ENCODE data around the gene SLC8A1. TPM values are rescaled to one million over a fixed set of nuclear protein-coding genes. Genes with fewer than 3 reads are reported as not detected.
A peak's percentile ranks its signal among the peaks of the same experiment; 100 is the strongest.

SLC8A1 gene
- total RNA-seq, 1 donor: 82.9 TPM

- H2AFZ ChIP-seq (ENCODE audit: low read length): no peak overlapping the region
- TF ChIP-seq CTCF (IDR thresholded peaks at IDR 0.05; ENCODE audit: extremely low read depth, low read depth, low read length): no peak
- H3K27me3 ChIP-seq (ENCODE audit: insufficient read depth, low read length): no peaks in the 10 kb centered on the region
- peak overlapping the region; percentile 65 for H3K27ac ChIP-seq (ENCODE audit: low read depth, low read length)
- no peak for DNase-seq (ENCODE audit: insufficient read length, low spot score, missing footprints)
- H3K9me3 ChIP-seq (ENCODE audit: low read depth, low read length): no peaks in the 10 kb centered on the region
- no peaks in the 10 kb centered on the region for H3K79me2 ChIP-seq (ENCODE audit: insufficient read depth, low read length)
- peaks cover 21% of the 10 kb centered on the region for H3K4me1 ChIP-seq (ENCODE audit: insufficient read depth, low read length)
- no peaks in the 10 kb centered on the region for H3K36me3 ChIP-seq (ENCODE audit: insufficient read depth, low read length)
- H3K4me3 ChIP-seq (ENCODE audit: insufficient read depth, low read length): no peak overlapping the region
- no peaks in the 10 kb centered on the region for H4K20me1 ChIP-seq (ENCODE audit: insufficient read depth, low read length)
- H3K4me2 ChIP-seq (ENCODE audit: insufficient read depth, low read length): peak overlapping the region; percentile 16
Observed at GRCh38 chr2:40213619-40214018, 238.3 kb downstream of the SLC8A1 start.

- Histone ChIP-seq H3K4me2 (ENCODE audit: insufficient read depth, low read length) (peak overlapping the region; percentile 16), H3K36me3 (ENCODE audit: insufficient read depth, low read length) (no peaks in the 10 kb centered on the region), H3K9me3 (ENCODE audit: low read depth, low read length) (no peaks in the 10 kb centered on the region), H2AFZ (ENCODE audit: low read length) (no peak overlapping the region), H3K4me3 (ENCODE audit: insufficient read depth, low read length) (no peak overlapping the region), H3K79me2 (ENCODE audit: insufficient read depth, low read length) (no peaks in the 10 kb centered on the region), H3K4me1 (ENCODE audit: insufficient read depth, low read length) (peaks cover 20% of the 10 kb centered on the region), H4K20me1 (ENCODE audit: insufficient read depth, low read length) (no peaks in the 10 kb centered on the region), H3K27ac (ENCODE audit: low read depth, low read length) (peak overlapping the region; percentile 65), H3K27me3 (ENCODE audit: insufficient read depth, low read length) (no peaks in the 10 kb centered on the region)
- DNase-seq (ENCODE audit: insufficient read length, low spot score, missing footprints): peak; percentile 51
- peak; percentile 73 for TF ChIP-seq CTCF (IDR thresholded peaks at IDR 0.05; ENCODE audit: extremely low read depth, low read depth, low read length)
Observed at GRCh38 chr2:40213071-40213470, 238.8 kb downstream of the SLC8A1 start.

DNA sequence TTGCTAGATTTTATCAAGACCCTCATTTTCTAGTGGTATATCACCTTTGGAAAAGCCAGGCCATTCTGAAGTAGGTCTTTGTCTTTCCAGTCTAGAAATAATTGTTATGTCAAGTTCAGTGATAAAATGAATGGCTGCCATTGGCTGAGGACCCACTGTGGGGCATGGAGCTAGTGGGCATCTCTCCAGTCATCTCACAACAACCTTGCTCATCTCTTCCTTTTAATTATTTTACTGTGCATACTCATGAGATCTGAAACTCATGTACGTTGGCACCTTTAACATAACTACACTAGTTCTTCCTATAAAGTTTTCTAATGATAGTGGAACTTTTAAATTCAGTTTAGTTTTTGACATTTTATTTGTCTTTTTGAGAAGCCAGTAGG lies 240.9 kb downstream of the SLC8A1 start:
- Histone ChIP-seq H2AFZ (ENCODE audit: low read length) (no peak overlapping the region), H3K27me3 (ENCODE audit: insufficient read depth, low read length) (no peaks in the 10 kb centered on the region), H3K9me3 (ENCODE audit: low read depth, low read length) (no peaks in the 10 kb centered on the region), H3K27ac (ENCODE audit: low read depth, low read length) (peak overlapping the region; percentile 10), H3K4me2 (ENCODE audit: insufficient read depth, low read length) (no peak overlapping the region), H4K20me1 (ENCODE audit: insufficient read depth, low read length) (no peaks in the 10 kb centered on the region), H3K4me1 (ENCODE audit: insufficient read depth, low read length) (peaks cover 20% of the 10 kb centered on the region), H3K36me3 (ENCODE audit: insufficient read depth, low read length) (no peaks in the 10 kb centered on the region), H3K4me3 (ENCODE audit: insufficient read depth, low read length) (no peak overlapping the region), H3K79me2 (ENCODE audit: insufficient read depth, low read length) (no peaks in the 10 kb centered on the region)
- TF ChIP-seq CTCF (IDR thresholded peaks at IDR 0.05; ENCODE audit: extremely low read depth, low read depth, low read length): no peak
- DNase-seq (ENCODE audit: insufficient read length, low spot score, missing footprints): no peak

GRCh38 chr2:40210344-40210967 lies 241.4 kb downstream of the SLC8A1 start:
- Histone ChIP-seq H3K79me2 (ENCODE audit: insufficient read depth, low read length) (no peaks in the 10 kb centered on the region), H3K4me1 (ENCODE audit: insufficient read depth, low read length) (peaks cover 20% of the 10 kb centered on the region), H3K27ac (ENCODE audit: low read depth, low read length) (no peak overlapping the region), H3K27me3 (ENCODE audit: insufficient read depth, low read length) (no peaks in the 10 kb centered on the region), H2AFZ (ENCODE audit: low read length) (no peak overlapping the region), H3K9me3 (ENCODE audit: low read depth, low read length) (no peaks in the 10 kb centered on the region), H4K20me1 (ENCODE audit: insufficient read depth, low read length) (no peaks in the 10 kb centered on the region), H3K4me3 (ENCODE audit: insufficient read depth, low read length) (no peak overlapping the region), H3K36me3 (ENCODE audit: insufficient read depth, low read length) (no peaks in the 10 kb centered on the region), H3K4me2 (ENCODE audit: insufficient read depth, low read length) (no peak overlapping the region)
- no peak for TF ChIP-seq CTCF (IDR thresholded peaks at IDR 0.05; ENCODE audit: extremely low read depth, low read depth, low read length)
- no peak for DNase-seq (ENCODE audit: insufficient read length, low spot score, missing footprints)

All from osteoblast (primary cell).